SU-DHL-6 (cell line): ENCODE results near the gene ALG11.

ENCODE experiments used
- CTCF ChIP-seq: fragments of 200-600 bp; sonication (generic); IDR thresholded peaks from one replicate; pipeline ENCODE4 v1.5.1; 2017; ENCODE audit warnings: antibody characterized with exemption, mild to moderate bottlenecking, low read length, moderate library complexity; ENCODE audit not compliant: insufficient read depth, poor library complexity, severe bottlenecking
- EZH2phosphoT487 ChIP-seq: fragments of 200-600 bp; sonication (generic), shearing (Covaris generic); conservative IDR thresholded peaks from 2 replicates; pipeline ENCODE4 v1.6.1; 2018; ENCODE audit warnings: mild to moderate bottlenecking, antibody characterized with exemption, low read length, moderate library complexity, mixed read lengths

DNA sequence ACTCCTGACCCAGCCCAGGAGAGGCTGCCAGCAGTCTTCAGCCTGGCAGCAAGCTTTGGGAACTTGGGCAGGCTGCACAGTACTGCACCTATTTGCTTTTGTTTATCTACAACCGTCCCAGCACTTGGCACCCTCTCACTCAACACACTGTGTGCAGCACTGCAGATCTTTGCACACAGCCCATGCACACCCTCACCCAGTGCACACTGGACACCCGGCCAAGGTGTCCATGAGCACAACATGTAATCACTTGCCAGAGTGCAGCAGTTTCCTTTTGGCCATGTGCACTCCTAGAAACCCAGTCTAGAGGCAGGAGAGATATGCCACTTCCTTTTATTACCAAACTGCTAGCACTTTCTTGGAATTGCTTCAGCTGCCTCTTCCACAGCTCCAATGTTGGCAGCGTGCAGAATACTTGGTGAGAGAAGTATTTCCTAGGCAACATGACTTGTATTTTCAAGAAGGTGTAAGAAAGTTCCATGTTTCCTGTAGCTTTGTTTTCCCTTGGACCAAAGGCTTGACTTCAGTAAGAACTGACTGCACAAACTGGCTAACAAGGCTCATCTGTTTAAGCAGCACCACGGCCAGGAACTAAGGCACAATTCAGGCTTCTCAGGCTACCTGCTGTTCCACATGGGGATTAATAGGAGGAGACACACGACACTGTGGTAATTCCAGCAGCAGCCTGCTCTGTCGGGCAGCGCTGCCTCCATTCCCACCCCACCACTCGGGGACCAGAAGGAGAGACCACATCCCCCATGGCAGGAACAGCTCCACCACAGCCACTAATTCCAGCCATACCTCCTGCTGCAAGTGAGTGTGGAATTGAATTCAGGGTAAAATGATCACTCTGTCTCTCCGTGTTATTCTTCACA, 16.3 kb upstream of the ALG11 start:
- TF ChIP-seq CTCF (no peak), EZH2phosphoT487 (no peak)
